Gastroesophageal sphincter (tissue), 4 donors: Measurements from ENCODE around the gene KLHL5. TPM values are rescaled to one million over a fixed set of nuclear protein-coding genes. Genes with fewer than 3 reads are reported as not detected.

Source experiments
- ATAC-seq: fragments of 150-250 bp; one replicate; pipeline ENCODE4 v1.9.1; 2016; ENCODE audit warnings: mild to moderate bottlenecking, moderate library complexity
- H3K27ac ChIP-seq, 4 donors: fragments of 200-600 bp; sonication (generic) in 3 of 4; 1 replicate in 3 of 4; 2 replicates in 1 of 4; pipeline ENCODE4 v1.5.1; 2016 to 2019
- H3K27me3 ChIP-seq: fragments of 200-600 bp; sonication (generic); one replicate; pipeline ENCODE4 v1.5.1; 2019
- H3K36me3 ChIP-seq, 2 donors: fragments of 200-600 bp; sonication (generic); one replicate each; pipeline ENCODE4 v1.5.1; 2019; ENCODE audit warnings: control low read depth in 1 of 2
- H3K4me1 ChIP-seq, 3 donors: fragments of 200-600 bp; sonication (generic); 1 replicate in 2 of 3; 2 replicates in 1 of 3; pipeline ENCODE4 v1.5.1; 2016 to 2019; ENCODE audit warnings: control low read depth in 2 of 3
- H3K4me3 ChIP-seq, 2 donors: fragments of 200-600 bp; sonication (generic); one replicate each; pipeline ENCODE4 v1.5.1; 2019; ENCODE audit warnings: mild to moderate bottlenecking in 1 of 2, moderate library complexity in 1 of 2
- H3K9me3 ChIP-seq, 3 donors: fragments of 200-600 bp; sonication (generic); one replicate each; pipeline ENCODE4 v1.5.1; 2017 to 2019; ENCODE audit warnings: control low read depth in 2 of 3
- CTCF ChIP-seq, 4 experiments: fragments of 200-600 bp in 2 of 4; fragments of 450-650 bp in 2 of 4; sonication (generic) in 1 of 4; IDR thresholded peaks; one replicate each; pipeline ENCODE4 v1.5.1; 2017 to 2019; ENCODE audit warnings: antibody characterized with exemption in 4 of 4, mild to moderate bottlenecking in 2 of 4, moderate library complexity in 2 of 4
- EP300 ChIP-seq: sonication (generic); formaldehyde crosslinking; IDR thresholded peaks from one replicate; pipeline ENCODE4 v1.6.1; 2017; ENCODE audit warnings: antibody characterized with exemption, mild to moderate bottlenecking
- POLR2A ChIP-seq, 2 donors: fragments of 450-650 bp; IDR thresholded peaks; one replicate each; pipeline ENCODE4 v1.6.1; 2017; ENCODE audit warnings: antibody characterized with exemption in 2 of 2, mild to moderate bottlenecking in 2 of 2, moderate library complexity in 1 of 2
- POLR2AphosphoS5 ChIP-seq: sonication (generic); formaldehyde crosslinking; IDR thresholded peaks from one replicate; pipeline ENCODE4 v1.6.1; 2017; ENCODE audit warnings: antibody characterized with exemption
- WGBS, 2 donors: methylation state at CpG; one replicate each; pipeline ENCODE4 v1.1.5; 2018; ENCODE audit warnings: low coverage in 1 of 2; 5-methylcytosine and 5-hydroxymethylcytosine counted together
- total RNA-seq, 4 donors: library from RNA; depleted of rRNA; stranded (reverse); fragments of >200 nt; gene quantifications; one replicate each; pipeline ENCODE4 v1.1.0, GENCODE V29; 2016

Gene KLHL5
- total RNA-seq, 4 donors from 2014 or later: 57.5 to 143 (median 106) TPM

- H3K9me3 ChIP-seq: no peaks in the 10 kb centered on the region
- 83 to 87% methylated on average over 7 to 8 of the region's 8 CpGs for WGBS, 2 donors
- ATAC-seq: no peak
- H3K4me1 ChIP-seq: peaks cover 3 to 67% (median 6%) of the 10 kb centered on the region in 3 donors
- H3K27ac ChIP-seq: peak overlapping the region in 2 of 4 donors; percentile 97
- H3K27me3 ChIP-seq: no peaks in the 10 kb centered on the region
- H3K36me3 ChIP-seq: no peaks in the 10 kb centered on the region
- peak overlapping the region in 1 of 2 donors; percentile 90 for H3K4me3 ChIP-seq
- no peak for TF ChIP-seq CTCF (IDR thresholded peaks at IDR 0.05)
Measured at GRCh38 chr4:39046249-39046648, 15.8 kb upstream of the KLHL5 start.

GRCh38 chr4:39047681-39048080 is 14.4 kb upstream of the KLHL5 start:
- Histone ChIP-seq H3K27me3 (no peaks in the 10 kb centered on the region), H3K36me3 (no peaks in the 10 kb centered on the region), H3K4me1 (peaks cover 3 to 70% (median 6%) of the 10 kb centered on the region in 3 donors), H3K27ac (peak overlapping the region in 1 of 4 donors; percentile 97), H3K9me3 (no peaks in the 10 kb centered on the region), H3K4me3 (no peak overlapping the region)
- WGBS, 2 donors: 67 to 73% methylated on average over 2 of the region's 2 CpGs
- no peak for TF ChIP-seq EP300
- TF ChIP-seq POLR2AphosphoS5: no peak
- TF ChIP-seq POLR2A (IDR thresholded peaks at IDR 0.05): no peak
- TF ChIP-seq CTCF (IDR thresholded peaks at IDR 0.05): no peak
- no peak for ATAC-seq

- no peak for ATAC-seq
Measured at GRCh38 chr4:39048311-39048710, 13.7 kb upstream of the KLHL5 start.

GRCh38 chr4:39050590-39050989 is 11.4 kb upstream of the KLHL5 start:
- Histone ChIP-seq H3K4me1 (peaks cover 3 to 68% (median 3%) of the 10 kb centered on the region in 3 donors), H3K27ac (no peak overlapping the region), H3K4me3 (no peak overlapping the region), H3K36me3 (no peaks in the 10 kb centered on the region), H3K27me3 (no peaks in the 10 kb centered on the region), H3K9me3 (no peaks in the 10 kb centered on the region)
- WGBS, 2 donors: 69 to 74% methylated on average over 2 of the region's 2 CpGs
- TF ChIP-seq EP300: no peak
- no peak for TF ChIP-seq CTCF (IDR thresholded peaks at IDR 0.05)
- no peak for TF ChIP-seq POLR2AphosphoS5
- no peak for TF ChIP-seq POLR2A (IDR thresholded peaks at IDR 0.05)
- ATAC-seq: no peak

More at GRCh38 chr4:39048311-39048710, 13.7 kb upstream of the KLHL5 start:
- H3K27me3 ChIP-seq: no peaks in the 10 kb centered on the region
- no peak overlapping the region for H3K27ac ChIP-seq
- no peaks in the 10 kb centered on the region for H3K9me3 ChIP-seq
- no peaks in the 10 kb centered on the region for H3K36me3 ChIP-seq
- no peak for TF ChIP-seq EP300
- no peak for TF ChIP-seq POLR2A (IDR thresholded peaks at IDR 0.05)
- no peak for TF ChIP-seq CTCF (IDR thresholded peaks at IDR 0.05)
- no peak for TF ChIP-seq POLR2AphosphoS5
- peaks cover 3 to 64% (median 3%) of the 10 kb centered on the region in 3 donors for H3K4me1 ChIP-seq
- 59 to 75% methylated on average over 1 of the region's 1 CpG for WGBS, 2 donors
- H3K4me3 ChIP-seq: no peak overlapping the region

- H3K27me3 ChIP-seq: no peaks in the 10 kb centered on the region
- no peaks in the 10 kb centered on the region for H3K9me3 ChIP-seq
- no peak overlapping the region for H3K27ac ChIP-seq
- no peak overlapping the region for H3K4me3 ChIP-seq
- peaks cover 0 to 59% (median 3%) of the 10 kb centered on the region in 3 donors for H3K4me1 ChIP-seq
- TF ChIP-seq EP300: no peak
- TF ChIP-seq CTCF (IDR thresholded peaks at IDR 0.05): no peak
- no peak for TF ChIP-seq POLR2AphosphoS5
- TF ChIP-seq POLR2A (IDR thresholded peaks at IDR 0.05): no peak
- no peak for ATAC-seq
- 78% methylated on average over 1 of the region's 1 CpG; no CpG with 5 or more reads in 1 of the 2 donors for WGBS, 2 donors
- no peaks in the 10 kb centered on the region for H3K36me3 ChIP-seq
Measured at GRCh38 chr4:39051492-39051891, 10.5 kb upstream of the KLHL5 start.
